HG02885 (cell line): ENCODE data around the gene TBL3.

Experiments
- ATAC-seq: cut with Tn5 transposase; IDR thresholded peaks from one replicate; pipeline ENCODE4 v1.9.1; 2021; ENCODE audit warnings: mild to moderate bottlenecking; ENCODE audit not compliant: unreplicated experiment, poor library complexity

Gene TBL3

GRCh38 chr16:2031081-2031577 lies 59.3 kb downstream of the TBL3 start:
- no peak for ATAC-seq
